H1 (cell line): ENCODE results near the gene CAPN15. TPM values are rescaled to one million over a fixed set of nuclear protein-coding genes. Genes with fewer than 3 reads are reported as not detected.
A peak's percentile ranks its signal among the peaks of the same experiment; 100 is the strongest.

Experiments
- CTCF ChIA-PET: fragments of 300-600 bp; sonication (Branson Sonifier 250); formaldehyde crosslinking; loops from one replicate; lab custom pipeline; 2021; ENCODE audit not compliant: partially characterized antibody; lab: Charles Lee
- POLR2A ChIA-PET: fragments of 300-600 bp; sonication (Branson Sonifier 250); formaldehyde crosslinking; loops from one replicate; lab custom pipeline; 2021; ENCODE audit warnings: inconsistent platforms; ENCODE audit not compliant: partially characterized antibody; lab: Charles Lee
- DNase-seq, 2 experiments: peaks; one replicate each; pipeline versions ENCODE4 v3.0.0 to v3.0.0-alpha.2; 2010 to 2022; ENCODE audit warnings: low spot score in 2 of 2, low read depth in 1 of 2, mixed read lengths in 1 of 2
- FAIRE-seq: peaks from 2 replicates; lab custom pipeline; 2011; peaks lifted over from hg19 to GRCh38; lab: Jason Lieb, UNC
- H2AFZ ChIP-seq: 2 replicates; pipeline ENCODE4 v1.8.1; 2012; ENCODE audit warnings: low read length, inconsistent platforms
- H2AK5ac ChIP-seq: 2 replicates; pipeline ENCODE4 v1.6.1; 2013; ENCODE audit warnings: low read depth, low read length
- H2BK120ac ChIP-seq: replicated peaks from 2 replicates; pipeline ENCODE3; 2013; ENCODE audit warnings: low read depth, low read length, inconsistent platforms
- H2BK12ac ChIP-seq: 2 replicates; pipeline ENCODE4 v1.6.1; 2013; ENCODE audit warnings: low read depth, low read length
- H2BK15ac ChIP-seq: 2 replicates; pipeline ENCODE4 v1.6.1; 2013; ENCODE audit warnings: low read length
- H2BK20ac ChIP-seq: 2 replicates; pipeline ENCODE4 v1.6.1; 2013; ENCODE audit warnings: low read length
- H2BK5ac ChIP-seq: 2 replicates; pipeline ENCODE4 v1.6.1; 2013; ENCODE audit warnings: low read depth, low read length
- H3K14ac ChIP-seq: 2 replicates; pipeline ENCODE4 v1.6.1; 2013; ENCODE audit warnings: inconsistent platforms; ENCODE audit not compliant: insufficient read length
- H3K18ac ChIP-seq: 2 replicates; pipeline ENCODE4 v1.6.1; 2013; ENCODE audit warnings: low read length; ENCODE audit errors: extremely low read depth
- H3K23ac ChIP-seq: 2 replicates; pipeline ENCODE4 v1.6.1; 2013; ENCODE audit warnings: inconsistent platforms; ENCODE audit not compliant: insufficient read length
- H3K23me2 ChIP-seq: 2 replicates; pipeline ENCODE4 v1.6.1; 2013; ENCODE audit warnings: low read depth, low read length
- H3K27ac ChIP-seq: 2 replicates; pipeline ENCODE4 v1.6.1; 2011; ENCODE audit warnings: low read depth, low read length, inconsistent platforms
- H3K27me3 ChIP-seq, 4 experiments: replicated peaks in 1 of 4; 1 replicate in 1 of 4; 2 replicates in 3 of 4; pipeline versions ENCODE4 v1.6.1 to v1.8.1; 2011 to 2013; ENCODE audit warnings: low read length in 3 of 4, mild to moderate bottlenecking in 3 of 4, inconsistent platforms in 2 of 4, mixed read lengths in 2 of 4, moderate library complexity in 1 of 4; ENCODE audit not compliant: control insufficient read depth in 3 of 4, insufficient read depth in 3 of 4; ENCODE audit errors: extremely low read depth in 1 of 4
- H3K36me3 ChIP-seq, 4 experiments: 2 replicates each; pipeline versions ENCODE4 v1.6.1 to v1.8.1; 2011 to 2013; ENCODE audit warnings: mild to moderate bottlenecking in 4 of 4, low read length in 3 of 4, moderate library complexity in 2 of 4, control low read depth in 1 of 4, inconsistent platforms in 1 of 4; ENCODE audit not compliant: insufficient read depth in 4 of 4, control insufficient read depth in 2 of 4
- H3K4ac ChIP-seq: replicated peaks from 2 replicates; pipeline ENCODE3; 2013; ENCODE audit warnings: low read length, low read depth, mixed read lengths, inconsistent platforms; ENCODE audit not compliant: insufficient read length
- H3K4me1 ChIP-seq, 4 experiments: replicated peaks in 1 of 4; 1 replicate in 1 of 4; 2 replicates in 3 of 4; pipeline versions ENCODE4 v1.6.1 to v1.8.1; 2011 to 2013; ENCODE audit warnings: low read length in 3 of 4, inconsistent platforms in 2 of 4, mixed read lengths in 1 of 4; ENCODE audit not compliant: insufficient read depth in 4 of 4, control insufficient read depth in 3 of 4
- H3K4me2 ChIP-seq, 2 experiments: 2 replicates each; pipeline versions ENCODE4 v1.6.1 to v1.8.1; 2011 to 2013; ENCODE audit warnings: low read depth in 2 of 2, low read length in 2 of 2, control low read depth in 1 of 2, inconsistent platforms in 1 of 2, mild to moderate bottlenecking in 1 of 2; ENCODE audit not compliant: insufficient read depth in 1 of 2
- H3K4me3 ChIP-seq, 4 experiments: fragments of 200-600, 300-600 bp in 1 of 4; sonication (generic), shearing (Covaris generic), sonication (Bioruptor Twin) in 1 of 4; 2 replicates each; pipeline versions ENCODE4 v1.5.1 to v1.8.1; 2011 to 2016; ENCODE audit warnings: low read length in 4 of 4, low read depth in 3 of 4, control low read depth in 2 of 4, inconsistent platforms in 2 of 4, mild to moderate bottlenecking in 2 of 4, mixed read lengths in 1 of 4, moderate library complexity in 1 of 4; ENCODE audit not compliant: insufficient read depth in 2 of 4; ENCODE audit errors: extremely low read depth in 1 of 4
- H3K56ac ChIP-seq: replicated peaks from 2 replicates; pipeline ENCODE3; 2013; ENCODE audit warnings: low read depth, mild to moderate bottlenecking, mixed read lengths, low read length, inconsistent platforms; ENCODE audit not compliant: insufficient read length
- H3K79me1 ChIP-seq: 2 replicates; pipeline ENCODE4 v1.6.1; 2013; ENCODE audit warnings: low read depth, low read length, control low read depth
- H3K79me2 ChIP-seq, 2 experiments: 2 replicates each; pipeline versions ENCODE4 v1.6.1 to v1.8.1; 2012 to 2013; ENCODE audit warnings: low read length in 2 of 2, mild to moderate bottlenecking in 2 of 2, inconsistent platforms in 1 of 2; ENCODE audit not compliant: insufficient read depth in 2 of 2, control insufficient read depth in 1 of 2
- H3K9ac ChIP-seq, 4 experiments: replicated peaks in 1 of 4; 1 replicate in 1 of 4; 2 replicates in 3 of 4; pipeline versions ENCODE4 v1.6.1 to v1.8.1; 2011 to 2013; ENCODE audit warnings: low read depth in 3 of 4, low read length in 3 of 4, control low read depth in 2 of 4, mild to moderate bottlenecking in 2 of 4, moderate library complexity in 2 of 4, inconsistent platforms in 1 of 4; ENCODE audit errors: extremely low read depth in 1 of 4
- H3K9me3 ChIP-seq, 2 experiments: 2 replicates each; pipeline versions ENCODE4 v1.6.1 to v1.8.1; 2012 to 2013; ENCODE audit warnings: mild to moderate bottlenecking in 2 of 2, moderate library complexity in 2 of 2, control low read depth in 1 of 2, inconsistent platforms in 1 of 2, low read depth in 1 of 2, low read length in 1 of 2, mixed read lengths in 1 of 2; ENCODE audit not compliant: insufficient read depth in 2 of 2
- H4K20me1 ChIP-seq, 2 experiments: replicated peaks in 1 of 2; 2 replicates each; pipeline versions ENCODE3 to v1.8.1; 2011 to 2013; ENCODE audit warnings: inconsistent platforms in 2 of 2, low read length in 2 of 2, mild to moderate bottlenecking in 1 of 2; ENCODE audit not compliant: insufficient read depth in 2 of 2, control insufficient read depth in 1 of 2
- H4K5ac ChIP-seq: 2 replicates; pipeline ENCODE4 v1.6.1; 2013; ENCODE audit warnings: low read length, low read depth, mixed read lengths, inconsistent platforms; ENCODE audit not compliant: insufficient read length
- H4K8ac ChIP-seq: 2 replicates; pipeline ENCODE4 v1.8.0; 2013; ENCODE audit warnings: mild to moderate bottlenecking, moderate library complexity, low read length, inconsistent platforms; ENCODE audit not compliant: insufficient read depth; ENCODE audit errors: extremely low read depth
- H4K91ac ChIP-seq: replicated peaks from 2 replicates; pipeline ENCODE3; 2013; ENCODE audit warnings: low read length, mixed read lengths, inconsistent platforms; ENCODE audit not compliant: insufficient read length
- ASH2L ChIP-seq: fragments of 200-600, 300-600 bp; sonication (generic); IDR thresholded peaks from one replicate; pipeline ENCODE4 v1.7.1; 2017; ENCODE audit warnings: low read length
- ATF2 ChIP-seq: IDR thresholded peaks from 2 replicates; pipeline ENCODE4 v1.6.1; 2012; ENCODE audit warnings: low read length, inconsistent platforms
- BRCA1 ChIP-seq: IDR thresholded peaks from 2 replicates; pipeline ENCODE4 v1.6.1; 2012; ENCODE audit warnings: low read depth, low read length, improper control_type of control experiment
- CBX8 ChIP-seq: fragments of 300-800, 300-1000 bp; sonication (generic); IDR thresholded peaks from 2 replicates; pipeline ENCODE4 v1.7.1; 2016; ENCODE audit warnings: low read depth, low read length, borderline replicate concordance
- NANOG ChIP-seq: IDR thresholded peaks from 2 replicates; pipeline ENCODE4 v1.6.1; 2011; ENCODE audit warnings: low read length, low read depth, mild to moderate bottlenecking, inconsistent platforms; ENCODE audit not compliant: insufficient read depth, poor library complexity, severe bottlenecking
- NRF1 ChIP-seq: IDR thresholded peaks from 2 replicates; pipeline ENCODE4 v1.6.1; 2011; ENCODE audit warnings: mild to moderate bottlenecking, low read depth, low read length, improper control_type of control experiment
- RFX5 ChIP-seq: IDR thresholded peaks from 2 replicates; pipeline ENCODE4 v1.6.1; 2011; ENCODE audit warnings: low read depth, low read length, improper control_type of control experiment, borderline replicate concordance
- SIN3A ChIP-seq, 2 experiments: IDR thresholded peaks in 1 of 2; conservative IDR thresholded peaks in 1 of 2; 2 replicates each; pipeline ENCODE4 v1.6.1; 2011 to 2012; ENCODE audit warnings: low read length in 2 of 2, improper control_type of control experiment in 1 of 2, low read depth in 1 of 2, mild to moderate bottlenecking in 1 of 2
- SRF ChIP-seq: IDR thresholded peaks from 2 replicates; pipeline ENCODE4 v1.6.1; 2011; ENCODE audit warnings: mild to moderate bottlenecking, low read depth, low read length, moderate library complexity
- TBP ChIP-seq: IDR thresholded peaks from 2 replicates; pipeline ENCODE4 v1.6.1; 2011; ENCODE audit warnings: low read depth, low read length, improper control_type of control experiment
- YY1 ChIP-seq: IDR thresholded peaks from 2 replicates; pipeline ENCODE4 v1.6.1; 2011; ENCODE audit warnings: low read depth, mild to moderate bottlenecking, low read length
- WGBS, 2 experiments: shearing (Covaris generic) in 1 of 2; methylation state at CpG; one replicate each; pipeline versions ENCODE4 v1.1.6 to v1.1.7; 2013 to 2015; ENCODE audit warnings: low lambda C conversion rate in 2 of 2, mixed read lengths in 2 of 2, inconsistent platforms in 1 of 2, low coverage in 1 of 2, missing lambda C conversion rate in 1 of 2; ENCODE audit not compliant: insufficient replicate concordance in 2 of 2, insufficient coverage in 1 of 2, insufficient read length in 1 of 2; ENCODE audit errors: extremely low coverage in 1 of 2, missing lambda C conversion rate in 1 of 2; 5-methylcytosine and 5-hydroxymethylcytosine counted together
- polyA plus RNA-seq, 7 experiments: library from polyadenylated mRNA; depleted of rRNA in 3 of 7; stranded (reverse) in 5 of 7; unstranded in 2 of 7; fragments of >200 nt in 5 of 7; fragments of 200-250 nt in 2 of 7; gene quantifications; 1 replicate in 5 of 7; 2 replicates in 1 of 7; 4 replicates in 1 of 7; pipeline versions ENCODE4 v1.2.1 to v1.2.3, GENCODE V29; 2011 to 2013; ENCODE audit warnings: missing spikeins in 2 of 7, mixed read lengths in 2 of 7
- total RNA-seq: library from RNA; stranded (reverse); fragmentation: NEBNext Ultra II Directional; extraction: Animal tissue kit (Norgen Biotek cat#: 25700); gene quantifications from 2 replicates; pipeline ENCODE4 v1.2.1, GENCODE V29; 2021

Gene CAPN15
- total and polyA plus RNA-seq, 2 of the 8 experiments (the other 6 are each of a cell fraction or from before 2014, with no cell fraction given) = 38.9 to 76.9 TPM

DNA sequence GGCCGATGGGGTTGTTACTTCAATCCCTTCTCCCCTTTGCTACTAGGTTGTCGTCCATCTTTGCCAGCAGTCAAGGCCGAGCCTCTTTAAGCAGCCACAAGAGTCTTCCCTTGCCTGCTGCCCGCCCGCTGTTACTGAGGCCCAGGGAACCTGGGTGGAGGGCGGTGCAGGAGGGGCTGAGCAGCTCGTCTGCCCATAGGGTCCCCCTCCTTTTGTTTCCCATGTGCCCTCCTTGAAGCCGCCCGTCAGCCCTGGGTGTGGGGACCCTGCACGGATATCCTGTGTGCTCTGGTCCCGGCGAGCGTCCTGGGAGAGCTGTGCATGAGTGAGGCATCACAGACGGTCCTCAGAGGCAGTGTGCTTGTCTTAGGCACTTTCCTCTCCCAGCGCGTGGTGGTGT is 37.9 kb upstream of the CAPN15 start:
- H3K9ac ChIP-seq = no peak overlapping the region
- CTCF ChIA-PET = interaction anchor here (1.1 to 2.7 kb wide), 9 partner anchors 10 to 106 kb away, joined by 3 to 19 read pairs (median 4); no protein-coding TSS in a partner anchor
- TF ChIP-seq YY1 (no peak), BRCA1 (no peak), RFX5 (no peak), SIN3A (conservative IDR thresholded peaks at IDR 0.05 in 1 of 2, IDR thresholded peaks at IDR 0.05 in 1 of 2; ENCODE audit: low read depth in 1 of 2, low read length in 2 of 2) (no peak), SRF (no peak), CBX8 (no peak), ATF2 (no peak), TBP (no peak), NRF1 (no peak), ASH2L (no peak), NANOG (no peak)

More for the DNA sequence above, 37.9 kb upstream of the CAPN15 start:
- 90% methylated on average over 16 of the region's 16 CpGs; no CpG with 5 or more reads in 1 of the 2 experiments for WGBS, 2 experiments
- no peak overlapping the region for H4K5ac ChIP-seq
- no peaks in the 10 kb centered on the region; a peak in 1 of 8 replicates for H3K36me3 ChIP-seq
- no peak overlapping the region for H3K4me2 ChIP-seq
- no peak overlapping the region for H4K91ac ChIP-seq
- no peak overlapping the region for H3K56ac ChIP-seq
- H4K8ac ChIP-seq = 0 out of 2 replicates have a peak overlapping the region, but pooled peaks have one; percentile 14
- H3K79me2 ChIP-seq = no peaks in the 10 kb centered on the region
- FAIRE-seq (no peak), DNase-seq (no peak)
- no peaks in the 10 kb centered on the region for H3K23me2 ChIP-seq
- no peak overlapping the region for H3K14ac ChIP-seq
- no peak overlapping the region for H2BK120ac ChIP-seq
- H3K9me3 ChIP-seq = no peaks in the 10 kb centered on the region
- no peak overlapping the region for H3K27ac ChIP-seq
- no peak overlapping the region for H3K18ac ChIP-seq
- no peak overlapping the region for H2AFZ ChIP-seq
- no peak overlapping the region for H2BK15ac ChIP-seq
- no peak overlapping the region for H2AK5ac ChIP-seq
- no peaks in the 10 kb centered on the region for H3K27me3 ChIP-seq
- no peak overlapping the region for H3K23ac ChIP-seq
- H3K4me1 ChIP-seq = peaks cover 6 to 9% (median 7%) of the 10 kb centered on the region in 4 experiments
- H3K79me1 ChIP-seq = no peaks in the 10 kb centered on the region
- H3K4me3 ChIP-seq = no peak overlapping the region
- H2BK20ac ChIP-seq = no peak overlapping the region
- H3K4ac ChIP-seq = no peak overlapping the region
- no peak overlapping the region for H2BK12ac ChIP-seq
- H4K20me1 ChIP-seq = peaks cover 0 to 3% of the 10 kb centered on the region in 2 experiments
- POLR2A ChIA-PET = interaction anchor here (0.6 to 1.1 kb wide), 3 partner anchors 12 to 88 kb away, joined by 3 to 4 read pairs (median 3); partner anchors contain the start of gene DECR2
- no peak overlapping the region for H2BK5ac ChIP-seq
